HCT116 (cell line): ENCODE results near the gene ACY1. TPM values are rescaled to one million over a fixed set of nuclear protein-coding genes. Genes with fewer than 3 reads are reported as not detected.

Experiments used
- ATAC-seq: fragments of 200-7000 bp; cut with Tn5 transposase; 2 replicates; pipeline ENCODE4 v1.9.1; 2020; ENCODE audit warnings: mild to moderate bottlenecking, moderate library complexity
- BruUV-seq: library from RNA; stranded (reverse); fragments of 400-500 nt; replicated peaks from 2 replicates; lab custom pipeline; 2021; lab: Mats Ljungman, UMichigan
- CTCF ChIA-PET: fragments of 300-600 bp; sonication (Branson Sonifier 250); formaldehyde crosslinking; loops from one replicate; lab custom pipeline; 2021; ENCODE audit warnings: antibody characterized with exemption; lab: Charles Lee
- POLR2A ChIA-PET: fragments of 300-600, 350-600 bp; sonication (Branson Sonifier 250); formaldehyde crosslinking; loops from one replicate; lab custom pipeline; 2021; ENCODE audit warnings: antibody characterized with exemption; lab: Charles Lee
- RAD21 ChIA-PET, 2 experiments: fragments of 300-600 bp; sonication (Branson Sonifier 250); formaldehyde crosslinking; loops; one replicate each; lab custom pipeline; 2023; ENCODE audit warnings: low total read pairs in 2 of 2; ENCODE audit not compliant: uncharacterized antibody in 2 of 2, unreplicated experiment in 2 of 2, low non-redundant PET in 1 of 2; lab: Charles Lee
- DNase-seq: peaks from one replicate; pipeline ENCODE4 v3.0.0-alpha.2; 2010; ENCODE audit warnings: low read depth, low spot score
- H2AFZ ChIP-seq: fragments of 200-600 bp; shearing (Covaris generic), sonication (generic); 2 replicates; pipeline ENCODE4 v1.6.1; 2017; ENCODE audit warnings: low read depth, mixed run types, mixed read lengths, antibody characterized with exemption, low read length; ENCODE audit not compliant: poor library complexity, severe bottlenecking
- H3K27ac ChIP-seq: 2 replicates; pipeline ENCODE4 v1.5.1; 2012; ENCODE audit warnings: low read depth, low read length
- H3K27me3 ChIP-seq: fragments of 200-600 bp; sonication (generic); 2 replicates; pipeline ENCODE4 v1.6.1; 2016; ENCODE audit warnings: mixed run types, low read length, mixed read lengths; ENCODE audit not compliant: insufficient read depth
- H3K36me3 ChIP-seq, 2 experiments: fragments of 200-500 bp in 1 of 2; fragments of 200-600 bp in 1 of 2; sonication (Bioruptor generic) in 1 of 2; sonication (generic) in 1 of 2; 2 replicates each; pipeline versions ENCODE4 v1.5.1 to v1.6.1; 2014 to 2016; ENCODE audit warnings: low read length in 2 of 2, inconsistent platforms in 1 of 2, mixed read lengths in 1 of 2, mixed run types in 1 of 2; ENCODE audit not compliant: insufficient read depth in 2 of 2, control insufficient read depth in 1 of 2
- H3K4me1 ChIP-seq, 2 experiments: fragments of 200-600 bp in 1 of 2; sonication (generic) in 1 of 2; 2 replicates each; pipeline versions ENCODE4 v1.5.1 to v1.6.1; 2012 to 2017; ENCODE audit warnings: low read length in 2 of 2, inconsistent platforms in 1 of 2, mild to moderate bottlenecking in 1 of 2, mixed read lengths in 1 of 2, mixed run types in 1 of 2, moderate library complexity in 1 of 2; ENCODE audit not compliant: insufficient read depth in 2 of 2, control insufficient read depth in 1 of 2
- H3K4me2 ChIP-seq: fragments of 200-600 bp; sonication (generic); 2 replicates; pipeline ENCODE4 v1.6.1; 2017; ENCODE audit warnings: mixed run types, low read length, mixed read lengths
- H3K4me3 ChIP-seq, 2 experiments: fragments of 200-600 bp in 1 of 2; sonication (generic) in 1 of 2; replicated peaks in 1 of 2; 2 replicates each; pipeline ENCODE4 v1.5.1; 2011 to 2016; ENCODE audit warnings: low read length in 2 of 2, control low read depth in 1 of 2, low read depth in 1 of 2, mild to moderate bottlenecking in 1 of 2, mixed read lengths in 1 of 2, mixed run types in 1 of 2
- H3K79me2 ChIP-seq: fragments of 200-600 bp; sonication (generic); 2 replicates; pipeline ENCODE4 v1.6.1; 2017; ENCODE audit warnings: mild to moderate bottlenecking, mixed run types, low read length, moderate library complexity, mixed read lengths; ENCODE audit not compliant: insufficient read depth
- H3K9ac ChIP-seq: fragments of 200-600 bp; sonication (generic); 2 replicates; pipeline ENCODE4 v1.6.1; 2016; ENCODE audit warnings: low read length, mixed read lengths
- H3K9me2 ChIP-seq: fragments of 200-600 bp; sonication (generic), shearing (Covaris generic); 2 replicates; pipeline ENCODE4 v1.6.1; 2017; ENCODE audit warnings: mixed run types, mild to moderate bottlenecking, moderate library complexity; ENCODE audit not compliant: insufficient read depth
- H3K9me3 ChIP-seq, 2 experiments: fragments of 200-500 bp in 1 of 2; fragments of 200-600 bp in 1 of 2; sonication (Bioruptor generic) in 1 of 2; sonication (generic) in 1 of 2; 2 replicates each; pipeline ENCODE4 v1.6.1; 2014 to 2017; ENCODE audit warnings: low read length in 2 of 2, mixed read lengths in 2 of 2, inconsistent platforms in 1 of 2, low read depth in 1 of 2, mild to moderate bottlenecking in 1 of 2, mixed run types in 1 of 2, moderate library complexity in 1 of 2; ENCODE audit not compliant: control insufficient read depth in 1 of 2, insufficient read depth in 1 of 2
- H4K20me1 ChIP-seq: fragments of 200-600 bp; sonication (generic), shearing (Covaris generic); 2 replicates; pipeline ENCODE4 v1.6.1; 2017; ENCODE audit warnings: mixed run types, mild to moderate bottlenecking, moderate library complexity; ENCODE audit not compliant: insufficient read depth
- ATF3 ChIP-seq: IDR thresholded peaks from 2 replicates; pipeline ENCODE4 v1.6.1; 2012
- CBX3 ChIP-seq: IDR thresholded peaks from 2 replicates; pipeline ENCODE4 v1.6.1; 2012; ENCODE audit warnings: low read depth
- CTCF ChIP-seq, 3 experiments: fragments of 200-600 bp in 1 of 3; sonication (generic) in 1 of 3; IDR thresholded peaks in 2 of 3; conservative IDR thresholded peaks in 1 of 3; 2 replicates each; pipeline ENCODE4 v1.5.1; 2012 to 2017; ENCODE audit warnings: low read depth in 2 of 3, low read length in 2 of 3, antibody characterized with exemption in 1 of 3, borderline replicate concordance in 1 of 3, control low read depth in 1 of 3, mild to moderate bottlenecking in 1 of 3, mixed read lengths in 1 of 3, mixed run types in 1 of 3, moderate library complexity in 1 of 3; ENCODE audit not compliant: insufficient read depth in 1 of 3
- EGR1 ChIP-seq: IDR thresholded peaks from 2 replicates; pipeline ENCODE4 v1.6.1; 2012; ENCODE audit warnings: low read depth
- ELF1 ChIP-seq: IDR thresholded peaks from 2 replicates; pipeline ENCODE4 v1.6.1; 2012; ENCODE audit warnings: low read depth, borderline replicate concordance
- EZH2 ChIP-seq: fragments of 200-600 bp; sonication (generic); IDR thresholded peaks from 2 replicates; pipeline ENCODE4 v1.6.1; 2017; ENCODE audit warnings: antibody characterized with exemption, mixed run types
- EZH2phosphoT487 ChIP-seq: fragments of 200-600 bp; IDR thresholded peaks from 2 replicates; pipeline ENCODE4 v1.6.1; 2018; ENCODE audit warnings: antibody characterized with exemption, borderline replicate concordance
- FOSL1 ChIP-seq: IDR thresholded peaks from 2 replicates; pipeline ENCODE4 v1.6.1; 2012; ENCODE audit warnings: low read depth
- JUND ChIP-seq: IDR thresholded peaks from 2 replicates; pipeline ENCODE4 v1.6.1; 2012
- MAX ChIP-seq: IDR thresholded peaks from 2 replicates; pipeline ENCODE4 v1.6.1; 2012
- POLR2A ChIP-seq: IDR thresholded peaks from 2 replicates; pipeline ENCODE4 v1.7.0; 2011; ENCODE audit warnings: borderline replicate concordance; ENCODE audit not compliant: insufficient read depth, insufficient read length; ENCODE audit errors: extremely low read depth
- REST ChIP-seq: IDR thresholded peaks from 2 replicates; pipeline ENCODE4 v1.6.1; 2012; ENCODE audit warnings: low read depth
- SIN3A ChIP-seq: IDR thresholded peaks from 2 replicates; pipeline ENCODE4 v1.6.1; 2012; ENCODE audit warnings: low read depth
- SP1 ChIP-seq: IDR thresholded peaks from 2 replicates; pipeline ENCODE4 v1.6.1; 2012; ENCODE audit warnings: low read depth
- TCF7L2 ChIP-seq: IDR thresholded peaks from 2 replicates; pipeline ENCODE4 v1.7.0; 2011; ENCODE audit warnings: borderline replicate concordance, inconsistent platforms; ENCODE audit not compliant: insufficient read depth, insufficient read length; ENCODE audit errors: extremely low read depth
- YY1 ChIP-seq: IDR thresholded peaks from 2 replicates; pipeline ENCODE4 v1.6.1; 2011; ENCODE audit warnings: low read length, low read depth, moderate library complexity, mild to moderate bottlenecking; ENCODE audit not compliant: insufficient replicate concordance; ENCODE audit errors: extremely low read depth
- ZBTB33 ChIP-seq: IDR thresholded peaks from 2 replicates; pipeline ENCODE4 v1.6.1; 2011; ENCODE audit warnings: mild to moderate bottlenecking, low read length, moderate library complexity; ENCODE audit not compliant: insufficient replicate concordance; ENCODE audit errors: extremely low read depth
- ZNF274 ChIP-seq: fragments of 200-500 bp; sonication (Bioruptor generic); IDR thresholded peaks from 2 replicates; pipeline ENCODE4 v1.6.1; 2014; ENCODE audit warnings: mild to moderate bottlenecking, low read depth, low read length, inconsistent platforms
- intact Hi-C: fragments of 100-400 bp; cut with micrococcal nuclease; formaldehyde crosslinking; loops from 2 replicates; pipeline ENCODE4 v1.10.0; 2022
- total RNA-seq: library from RNA; stranded (reverse); gene quantifications from one replicate; pipeline ENCODE4 v1.2.1, GENCODE V29; 2021; ENCODE audit not compliant: unreplicated experiment

Gene ACY1
- total RNA-seq, 1 experiment from 2014 or later, result 73.2 TPM

GRCh38 chr3:51961602-51962569 lies 21.4 kb upstream of the ACY1 start:
- no peak for DNase-seq
- ChIA-PET CTCF (interaction anchor here (0.7 to 1.6 kb wide), 2 partner anchors 12 to 19 kb away, joined by 3 to 4 read pairs; partner anchors contain the start of gene ABHD14B), POLR2A (no interaction called here), RAD21 (no interaction called here)
- H3K27ac ChIP-seq, result no peak overlapping the region
- ATAC-seq, result no peak
- H3K9me3 ChIP-seq, result no peaks in the 10 kb centered on the region
- no peaks in the 10 kb centered on the region for H3K27me3 ChIP-seq
- H3K36me3 ChIP-seq, result 0 out of 4 replicates have a peak, but pooled peaks cover 0 to 3% of the 10 kb centered on the region in 2 experiments
- no TSS peak for BruUV-seq
- H3K4me2 ChIP-seq, result no peak overlapping the region
- intact Hi-C loops, result no loop called here
- no peak overlapping the region for H2AFZ ChIP-seq
- H3K4me3 ChIP-seq, result no peak overlapping the region
- no peaks in the 10 kb centered on the region for H4K20me1 ChIP-seq
- no peaks in the 10 kb centered on the region; the same call in 1 of the 2 replicates for H3K79me2 ChIP-seq
- peaks cover 6 to 9% of the 10 kb centered on the region in 2 experiments for H3K4me1 ChIP-seq
- H3K9me2 ChIP-seq, result no peaks in the 10 kb centered on the region
- no peak overlapping the region for H3K9ac ChIP-seq
- no peak for TF ChIP-seq FOSL1
- no peak for TF ChIP-seq ZNF274
- no peak for TF ChIP-seq CBX3
- TF ChIP-seq CTCF (IDR thresholded peaks at IDR 0.05 in 2 of 3, conservative IDR thresholded peaks at IDR 0.05 in 1 of 3; ENCODE audit: borderline replicate concordance in 1 of 3, insufficient read depth in 1 of 3, low read depth in 2 of 3, low read length in 2 of 3), result no peak
- no peak for TF ChIP-seq SP1
- TF ChIP-seq TCF7L2, result no peak
- TF ChIP-seq EZH2phosphoT487, result no peak
- no peak for TF ChIP-seq MAX
- TF ChIP-seq JUND, result no peak
- TF ChIP-seq POLR2A, result no peak
- TF ChIP-seq EZH2, result no peak
- no peak for TF ChIP-seq ATF3
- TF ChIP-seq SIN3A, result no peak
- TF ChIP-seq ELF1, result no peak
- no peak for TF ChIP-seq ZBTB33
- TF ChIP-seq EGR1, result no peak
- no peak for TF ChIP-seq YY1
- no peak for TF ChIP-seq REST
